HPDE6-E6E7 (cell line): ENCODE measurements around the gene ZNF341.

Source experiments
- DNase-seq: peaks from one replicate; pipeline ENCODE4 v3.0.0; 2011; ENCODE audit warnings: missing footprints; ENCODE audit errors: extremely low spot score

ZNF341 gene

GRCh38 chr20:33793011-33793931 is 61.5 kb downstream of the ZNF341 start:
- no peak for DNase-seq

- peak; percentile 90 for DNase-seq
Observed at GRCh38 chr20:33796263-33796906, 64.6 kb downstream of the ZNF341 start.

- peak; percentile 60 for DNase-seq
Observed at GRCh38 chr20:33796907-33797544, 65.2 kb downstream of the ZNF341 start.

DNA sequence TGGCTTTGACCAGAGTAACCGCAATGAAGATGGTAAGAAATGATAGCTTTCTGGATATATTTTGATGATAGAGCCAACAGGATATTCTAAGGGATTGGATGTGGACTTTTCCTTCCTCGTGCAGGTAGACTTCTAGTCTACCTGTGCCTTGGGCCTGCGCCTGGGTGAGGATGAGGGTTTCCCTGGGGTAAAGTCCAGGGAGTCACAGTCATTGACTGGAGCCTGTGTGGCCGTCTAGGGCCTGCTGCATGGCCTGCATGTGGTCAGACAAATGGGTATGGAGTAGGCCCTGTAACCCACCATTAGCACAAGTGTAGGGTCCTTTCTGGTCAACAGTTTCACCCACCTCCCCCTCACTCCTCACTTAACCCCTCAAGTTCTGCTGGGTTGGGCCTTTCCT is 66.6 kb downstream of the ZNF341 start:
- DNase-seq: no peak

DNA sequence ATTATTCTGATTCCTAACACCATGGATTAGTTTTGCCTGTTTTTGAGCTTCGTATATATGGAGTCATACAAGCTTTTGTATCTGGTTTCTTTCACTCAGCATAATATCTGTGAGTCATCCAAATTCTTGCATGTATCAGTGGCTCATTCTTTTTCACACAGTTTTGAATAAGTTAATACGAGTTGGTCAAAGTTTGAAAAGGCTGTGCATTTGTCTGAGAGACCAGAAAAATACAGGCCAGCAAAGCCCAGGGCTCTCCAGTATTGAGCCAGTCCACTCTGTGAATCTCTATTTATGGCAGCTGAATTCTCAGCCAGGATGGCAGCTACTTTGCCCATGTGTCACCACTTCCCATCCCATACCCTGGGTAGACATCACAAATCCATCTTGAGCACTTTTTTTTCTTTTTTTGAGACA is 72.1 kb downstream of the ZNF341 start:
- DNase-seq: peak; percentile 90

DNA sequence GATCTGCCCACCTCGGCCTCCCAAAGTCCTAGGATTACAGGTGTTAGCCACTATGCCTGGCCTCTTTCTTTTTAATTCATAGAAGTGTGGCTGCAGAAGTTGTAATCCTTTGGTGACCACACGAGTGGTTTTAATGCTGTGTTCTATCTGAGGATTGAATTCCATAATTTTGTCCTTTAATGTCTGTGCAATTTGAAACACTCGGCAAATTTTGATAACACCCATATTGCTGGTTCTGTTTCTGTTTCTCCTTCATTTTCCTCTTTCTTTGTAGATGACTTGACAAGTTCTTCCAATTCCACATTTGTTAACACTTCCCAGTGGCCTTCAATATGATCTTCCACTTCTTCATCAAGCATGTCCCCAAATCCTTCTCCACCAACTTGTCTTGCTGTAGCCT is 76.6 kb downstream of the ZNF341 start:
- no peak for DNase-seq

DNA sequence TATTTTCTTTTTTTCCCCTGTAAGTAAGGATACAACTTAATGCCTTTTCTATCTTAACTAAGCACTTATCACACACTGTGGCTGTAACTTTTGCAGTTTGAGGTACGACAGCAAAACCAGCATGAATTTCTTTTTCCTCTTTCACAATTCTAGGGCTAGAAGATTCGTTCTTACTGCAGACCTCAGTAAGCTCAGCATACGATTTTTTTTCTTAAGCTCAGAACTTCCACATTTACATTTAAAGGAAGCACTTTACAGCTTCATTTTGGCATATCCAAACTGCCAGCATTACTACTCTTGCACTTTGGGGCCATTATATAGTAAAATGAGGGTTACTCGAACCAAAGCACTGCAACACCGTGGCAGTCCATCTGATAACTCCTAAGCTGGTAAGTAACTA is 78.5 kb downstream of the ZNF341 start:
- no peak for DNase-seq

GRCh38 chr20:33810885-33811775 is 79.3 kb downstream of the ZNF341 start, which contains the start of gene CHMP4B:
Gene CHMP4B (plus strand): TSS chr20:33811348. CDS start chr20:33811469, 121 bp downstream.
- peak; percentile 100 for DNase-seq

DNA sequence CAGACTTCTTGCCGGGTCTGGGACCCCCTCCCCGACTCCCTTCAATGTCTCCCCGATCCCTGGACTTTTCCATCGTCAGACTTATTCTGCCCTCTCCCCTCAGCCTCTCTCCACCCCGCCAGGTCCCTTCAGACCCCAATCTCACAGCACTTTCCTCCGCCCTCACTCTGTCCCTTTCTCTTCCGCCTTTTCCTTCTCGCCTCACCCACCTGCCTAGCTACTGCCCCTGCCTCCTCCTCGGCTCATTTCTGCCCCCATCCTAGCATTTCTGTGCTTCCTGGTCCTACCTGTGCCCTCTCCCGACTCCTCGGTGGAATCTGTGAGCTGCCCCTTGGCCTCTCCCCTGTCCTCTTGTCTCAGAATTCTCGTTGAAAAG is 80.0 kb downstream of the ZNF341 start:
- no peak for DNase-seq

- peak; percentile 99 for DNase-seq
Observed at GRCh38 chr20:33812152-33812849, 80.5 kb downstream of the ZNF341 start.

DNA sequence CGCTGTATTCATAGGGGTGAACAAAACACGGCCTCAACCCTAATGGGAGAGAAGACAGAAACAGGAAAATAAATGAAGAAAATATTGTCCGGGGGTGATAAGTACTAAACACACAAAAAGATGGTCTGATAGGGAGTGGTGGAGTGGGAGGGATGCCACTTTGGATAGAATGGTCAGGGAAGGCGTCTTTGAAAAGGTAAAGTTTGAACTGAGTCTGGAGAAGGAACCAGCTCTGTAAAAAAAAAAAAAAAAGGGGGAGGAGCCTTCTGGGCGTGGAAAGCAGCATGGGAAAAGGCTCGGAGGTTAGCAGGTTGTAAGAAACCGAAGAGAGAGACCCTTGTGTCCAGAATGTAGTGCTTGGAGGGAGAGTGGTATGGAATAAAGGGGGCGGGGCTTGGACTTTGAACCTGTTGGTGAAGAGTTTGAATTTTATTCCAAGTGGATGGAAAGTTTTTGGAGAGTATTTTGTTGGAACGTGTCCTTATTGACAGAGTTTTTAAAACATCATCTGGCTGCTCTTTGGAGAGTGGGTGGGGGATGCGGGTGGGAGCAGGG is 81.2 kb downstream of the ZNF341 start:
- no peak for DNase-seq

DNA sequence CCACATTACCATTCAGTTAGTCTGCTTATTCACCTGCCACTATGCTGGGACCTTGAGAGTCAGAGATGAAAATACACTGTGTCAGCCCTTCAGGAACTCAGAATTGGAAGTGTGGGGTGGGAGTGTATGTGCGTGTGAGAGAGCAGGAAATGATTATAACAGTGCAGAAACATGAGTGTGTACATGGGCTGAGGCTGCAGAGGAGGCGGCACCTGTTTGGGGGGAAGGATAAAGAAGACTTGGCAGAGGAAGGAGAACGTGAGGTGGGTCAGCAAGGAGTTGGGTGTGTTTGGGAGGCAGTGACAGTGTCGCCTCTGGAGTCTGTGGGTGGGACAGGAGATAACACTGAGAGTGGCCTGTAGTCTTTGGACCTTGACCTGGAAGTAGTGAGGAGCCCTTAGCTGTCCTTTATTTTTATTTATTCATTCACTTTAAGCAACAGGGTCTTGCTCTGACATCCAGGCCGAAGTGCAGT is 82.5 kb downstream of the ZNF341 start:
- DNase-seq: no peak

DNA sequence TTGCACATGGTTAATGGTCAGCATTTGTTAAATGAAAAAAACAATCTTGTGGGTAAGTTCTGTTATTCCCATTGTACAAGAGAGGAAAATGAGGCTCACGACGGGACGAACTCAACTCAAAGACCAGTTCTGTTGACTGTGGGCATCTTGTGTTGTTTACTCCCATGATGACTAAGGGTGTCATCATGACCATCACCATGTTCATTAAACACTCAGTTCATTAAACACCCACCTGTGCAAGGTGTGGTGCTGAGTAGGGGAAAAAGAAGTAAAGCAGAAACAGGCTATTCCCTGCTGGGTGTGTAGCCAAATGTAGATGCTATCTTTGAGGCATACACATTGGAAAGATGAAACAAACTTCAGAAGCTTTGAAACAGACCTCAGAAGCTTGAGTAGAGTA is 83.9 kb downstream of the ZNF341 start:
- DNase-seq: no peak

DNA sequence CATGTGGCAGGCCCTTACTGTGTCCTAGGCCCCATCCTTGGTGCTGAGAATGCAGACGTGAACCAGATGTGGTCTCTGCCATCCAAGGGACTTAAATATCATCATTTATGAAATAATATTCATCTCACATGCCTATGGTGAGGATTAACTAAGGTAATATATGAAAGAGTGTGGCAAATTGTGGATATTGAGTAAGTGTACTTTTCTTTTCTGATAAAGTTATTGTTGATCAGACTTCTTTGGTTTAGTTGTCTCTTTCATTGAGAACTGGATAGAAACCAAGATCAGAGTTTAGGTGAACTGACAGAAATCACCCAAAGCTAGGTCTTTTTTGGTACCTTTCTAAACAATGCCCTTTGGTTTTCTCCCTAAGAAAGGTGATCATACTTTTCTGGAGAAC is 84.4 kb downstream of the ZNF341 start:
- no peak for DNase-seq

DNA sequence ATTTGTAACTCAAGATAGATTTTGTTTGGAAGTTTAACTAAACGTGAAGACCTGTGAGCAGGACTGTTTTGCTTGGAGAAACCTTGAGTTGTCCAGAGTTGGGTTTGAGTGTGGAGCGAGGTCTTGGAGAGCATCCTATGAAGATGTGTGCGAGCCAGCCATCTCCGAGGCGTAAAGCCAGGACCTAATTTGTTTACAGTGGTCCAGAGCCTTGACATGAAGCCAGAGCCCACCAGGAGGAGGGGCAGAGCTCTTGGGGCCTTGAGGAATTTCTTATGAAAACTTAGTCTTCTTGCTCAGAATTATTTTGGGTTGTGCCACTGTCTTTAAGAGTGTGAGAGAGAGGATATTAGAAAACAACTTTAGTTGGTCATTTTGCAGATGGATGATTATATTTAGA is 85.6 kb downstream of the ZNF341 start:
- no peak for DNase-seq

GRCh38 chr20:33819456-33819855 is 87.7 kb downstream of the ZNF341 start:
- DNase-seq: no peak

- no peak for DNase-seq
Observed at GRCh38 chr20:33820362-33820761, 88.6 kb downstream of the ZNF341 start.

DNA sequence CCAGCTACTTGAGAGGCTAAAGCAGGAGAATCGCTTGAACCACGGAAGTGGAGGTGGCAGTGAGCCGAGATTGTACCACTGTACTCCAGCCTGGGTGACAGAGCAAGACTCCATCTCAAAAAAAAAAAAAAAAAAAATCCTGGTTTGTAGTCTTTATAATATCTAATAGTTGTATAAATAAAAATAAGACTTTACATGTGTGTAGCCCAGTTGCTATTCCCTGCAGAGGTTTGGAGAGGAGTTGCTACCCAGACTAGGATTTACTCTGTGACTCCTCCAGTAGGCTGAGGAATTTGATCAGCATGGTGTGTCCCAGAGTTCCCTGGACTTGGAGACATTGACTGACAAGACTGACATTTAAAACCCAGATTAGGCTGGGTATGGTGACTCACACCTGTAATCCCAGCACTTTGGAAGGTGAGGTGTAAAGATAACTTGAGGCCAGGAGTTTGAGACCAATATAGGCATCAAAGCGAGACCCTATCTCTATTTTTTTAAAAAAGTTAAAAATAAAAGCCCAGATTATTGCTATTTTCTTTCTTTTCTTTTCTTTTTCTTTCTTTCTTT is 89.6 kb downstream of the ZNF341 start:
- no peak for DNase-seq

DNA sequence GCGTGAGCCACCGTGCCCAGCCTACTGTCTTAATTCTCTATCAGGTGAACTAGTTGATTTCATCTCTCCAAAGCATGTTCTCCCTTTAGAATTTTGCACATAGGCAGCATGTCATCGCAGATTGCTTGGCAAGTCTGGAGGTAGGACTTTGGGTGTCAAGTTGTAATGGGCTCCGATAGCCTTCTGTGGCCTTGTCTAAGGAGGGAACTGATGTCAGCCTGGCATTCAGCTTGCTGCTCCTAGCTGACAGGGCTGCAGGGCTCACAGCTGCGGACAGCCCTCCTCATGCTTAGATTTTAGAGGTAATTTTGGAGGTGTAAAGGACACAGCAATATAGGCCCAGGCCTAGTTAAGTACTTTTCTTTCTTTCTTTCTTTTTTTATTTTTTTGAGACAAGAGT is 90.6 kb downstream of the ZNF341 start:
- no peak for DNase-seq

GRCh38 chr20:33822991-33823390 is 91.2 kb downstream of the ZNF341 start:
- DNase-seq: no peak
